HG03097 (cell line): ENCODE measurements around the gene DCP2.

Experiments used
- ATAC-seq: cut with Tn5 transposase; IDR thresholded peaks from one replicate; pipeline ENCODE4 v1.9.1; 2021; ENCODE audit not compliant: unreplicated experiment, low FRiP score

Gene DCP2

GRCh38 chr5:113062869-113063508 is 86.4 kb downstream of the DCP2 start:
- ATAC-seq, result no peak

GRCh38 chr5:113063927-113064326 is 87.3 kb downstream of the DCP2 start:
- ATAC-seq, result no peak

GRCh38 chr5:113064806-113065205 is 88.2 kb downstream of the DCP2 start:
- no peak for ATAC-seq

GRCh38 chr5:113065626-113066025 is 89.0 kb downstream of the DCP2 start:
- ATAC-seq, result no peak

- no peak for ATAC-seq
Measured at GRCh38 chr5:113067635-113068344, 91.2 kb downstream of the DCP2 start.

- ATAC-seq, result no peak
Measured at GRCh38 chr5:113068559-113068958, 92.0 kb downstream of the DCP2 start.
